Karpas-422 (cell line): ENCODE measurements around the gene MROH2B. TPM values are rescaled to one million over a fixed set of nuclear protein-coding genes. Genes with fewer than 3 reads are reported as not detected.

Experiments used
- DNase-seq: peaks from one replicate; pipeline ENCODE4 v3.0.0-alpha.2; 2015
- H2AFZ ChIP-seq: fragments of 200-600 bp; sonication (generic); 2 replicates; pipeline ENCODE4 v1.6.1; 2014; ENCODE audit warnings: antibody characterized with exemption, low read length, mixed read lengths
- H3K27ac ChIP-seq: fragments of 200-600 bp; sonication (generic); 2 replicates; pipeline ENCODE4 v1.5.1; 2014; ENCODE audit warnings: mild to moderate bottlenecking, low read length, moderate library complexity
- H3K27me3 ChIP-seq: fragments of 200-600 bp; sonication (generic); 2 replicates; pipeline ENCODE4 v1.6.1; 2014; ENCODE audit warnings: low read length, mixed read lengths
- H3K36me3 ChIP-seq: fragments of 200-600 bp; sonication (generic); 2 replicates; pipeline ENCODE4 v1.6.1; 2014; ENCODE audit warnings: low read length, mixed read lengths; ENCODE audit not compliant: insufficient read depth
- H3K4me1 ChIP-seq: fragments of 200-600 bp; sonication (generic); 2 replicates; pipeline ENCODE4 v1.6.1; 2014; ENCODE audit warnings: mild to moderate bottlenecking, low read length, mixed read lengths
- H3K4me2 ChIP-seq: fragments of 200-600 bp; sonication (generic); 2 replicates; pipeline ENCODE4 v1.6.1; 2014; ENCODE audit warnings: low read length, low read depth, mild to moderate bottlenecking; ENCODE audit not compliant: poor library complexity, severe bottlenecking
- H3K4me3 ChIP-seq: fragments of 200-600 bp; sonication (generic); 2 replicates; pipeline ENCODE4 v1.5.1; 2014; ENCODE audit warnings: mild to moderate bottlenecking, antibody characterized with exemption, low read length, mixed read lengths
- H3K79me2 ChIP-seq: fragments of 200-600 bp; sonication (generic); 2 replicates; pipeline ENCODE4 v1.6.1; 2014; ENCODE audit warnings: mild to moderate bottlenecking, low read length, mixed read lengths
- H3K9ac ChIP-seq: fragments of 200-600 bp; sonication (generic); 2 replicates; pipeline ENCODE4 v1.6.0; 2014; ENCODE audit warnings: low read length
- H3K9me2 ChIP-seq: fragments of 200-600 bp; sonication (generic), shearing (Covaris generic); replicated peaks from 2 replicates; pipeline ENCODE4 v1.6.0; 2014; ENCODE audit warnings: mild to moderate bottlenecking, low read length, moderate library complexity; ENCODE audit not compliant: insufficient read depth
- H3K9me3 ChIP-seq: fragments of 300-700, 200-600 bp; sonication (generic); 2 replicates; pipeline ENCODE4 v1.6.1; 2014; ENCODE audit warnings: low read length, mixed read lengths
- H4K20me1 ChIP-seq: fragments of 200-600 bp; sonication (generic); 2 replicates; pipeline ENCODE4 v1.6.1; 2014; ENCODE audit warnings: mild to moderate bottlenecking, antibody characterized with exemption, low read length, low read depth; ENCODE audit not compliant: insufficient read depth
- small RNA-seq: library from RNA; depleted of rRNA; stranded (forward); fragments of <200 nt; gene quantifications from one replicate; pipeline ENCODE3, GENCODE V24; 2014
- total RNA-seq: library from RNA; depleted of rRNA; stranded (reverse); fragments of >200 nt; shearing (Covaris generic); gene quantifications from 2 replicates; pipeline ENCODE4 v1.2.3, GENCODE V29; 2014; ENCODE audit warnings: low replicate concordance; rRNA removed

The MROH2B gene
- total RNA-seq, 1 experiment from 2014 or later = not detected

DNA sequence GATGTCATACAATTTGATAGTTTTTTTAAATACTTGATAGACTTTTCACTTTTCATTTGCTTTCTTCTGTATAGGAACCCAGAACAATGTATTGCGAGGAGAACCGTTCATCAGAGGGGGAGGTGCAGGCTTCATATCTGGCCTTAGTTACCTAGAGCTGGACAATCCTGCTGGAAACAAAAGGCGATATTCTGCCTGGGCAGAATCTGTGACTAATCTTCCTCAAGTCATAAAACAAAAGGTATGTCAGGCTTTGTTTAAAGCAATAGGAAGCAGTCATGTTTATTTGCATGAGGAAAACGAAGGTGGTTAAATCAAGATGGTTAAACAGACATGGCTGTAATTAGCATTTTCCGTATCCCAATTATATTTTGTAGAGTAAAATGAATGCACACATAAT lies 115.8 kb downstream of the MROH2B start:
- Histone ChIP-seq H3K4me1 (no peaks in the 10 kb centered on the region), H3K4me3 (no peak overlapping the region), H3K27me3 (no peaks in the 10 kb centered on the region), H3K9me2 (no peaks in the 10 kb centered on the region), H3K36me3 (no peaks in the 10 kb centered on the region), H3K4me2 (no peak overlapping the region), H2AFZ (no peak overlapping the region), H3K9ac (no peak overlapping the region), H3K9me3 (no peaks in the 10 kb centered on the region), H4K20me1 (no peaks in the 10 kb centered on the region), H3K79me2 (no peaks in the 10 kb centered on the region), H3K27ac (no peak overlapping the region)
- DNase-seq = no peak

Small RNA genes within 50 kb of the gene (small RNA-seq; reads per million reads assigned to genes)
- not detected for gene AC114967.1

Other genes with a start within 250 kb of the MROH2B start
- 3,939 and 6,611 TPM in 2 replicates for gene RPL37, start 236.1 kb downstream of the MROH2B start, total RNA-seq
- 0.43 and 1.0 TPM in 2 replicates for gene CARD6, start 230.0 kb downstream of the MROH2B start, total RNA-seq
- not detected in 2 replicates for gene C7, start 161.8 kb downstream of the MROH2B start, total RNA-seq
- gene C6, start 142.2 kb upstream of the MROH2B start, total RNA-seq = not detected in 2 replicates